ENCODE measurements around the gene ORAI3.
"Not testable (repeated sequence)": the region's sequence is repeated elsewhere in the genome, so short reads cannot be mapped to it uniquely, and the experiment has no call there.

DNA sequence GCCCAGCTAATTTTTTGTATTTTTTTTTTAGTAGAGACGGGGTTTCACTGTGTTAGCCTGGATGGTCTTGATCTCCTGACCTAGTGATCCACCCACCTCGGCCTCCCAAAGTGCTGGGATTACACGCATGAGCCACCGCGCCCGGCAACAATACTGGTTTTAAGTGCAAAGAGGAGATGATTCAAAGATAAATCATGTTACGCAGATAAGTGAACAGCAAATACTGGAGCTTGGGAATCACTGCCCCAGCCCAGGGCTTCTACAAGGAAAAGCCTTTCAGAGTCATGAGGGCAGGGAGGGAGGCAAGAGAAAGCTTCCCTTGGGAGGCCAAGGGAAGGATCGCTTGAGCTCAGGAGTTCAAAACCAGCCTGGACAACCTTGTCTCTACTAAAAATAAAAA is 9.3 kb upstream of the ORAI3 start:
- TF ChIP-seq, protein P1, sequence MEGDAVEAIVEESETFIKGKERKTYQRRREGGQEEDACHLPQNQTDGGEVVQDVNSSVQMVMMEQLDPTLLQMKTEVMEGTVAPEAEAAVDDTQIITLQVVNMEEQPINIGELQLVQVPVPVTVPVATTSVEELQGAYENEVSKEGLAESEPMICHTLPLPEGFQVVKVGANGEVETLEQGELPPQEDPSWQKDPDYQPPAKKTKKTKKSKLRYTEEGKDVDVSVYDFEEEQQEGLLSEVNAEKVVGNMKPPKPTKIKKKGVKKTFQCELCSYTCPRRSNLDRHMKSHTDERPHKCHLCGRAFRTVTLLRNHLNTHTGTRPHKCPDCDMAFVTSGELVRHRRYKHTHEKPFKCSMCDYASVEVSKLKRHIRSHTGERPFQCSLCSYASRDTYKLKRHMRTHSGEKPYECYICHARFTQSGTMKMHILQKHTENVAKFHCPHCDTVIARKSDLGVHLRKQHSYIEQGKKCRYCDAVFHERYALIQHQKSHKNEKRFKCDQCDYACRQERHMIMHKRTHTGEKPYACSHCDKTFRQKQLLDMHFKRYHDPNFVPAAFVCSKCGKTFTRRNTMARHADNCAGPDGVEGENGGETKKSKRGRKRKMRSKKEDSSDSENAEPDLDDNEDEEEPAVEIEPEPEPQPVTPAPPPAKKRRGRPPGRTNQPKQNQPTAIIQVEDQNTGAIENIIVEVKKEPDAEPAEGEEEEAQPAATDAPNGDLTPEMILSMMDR (IDR thresholded peaks at IDR 0.05): not testable (repeated sequence)
- TF ChIP-seq, protein P2, sequence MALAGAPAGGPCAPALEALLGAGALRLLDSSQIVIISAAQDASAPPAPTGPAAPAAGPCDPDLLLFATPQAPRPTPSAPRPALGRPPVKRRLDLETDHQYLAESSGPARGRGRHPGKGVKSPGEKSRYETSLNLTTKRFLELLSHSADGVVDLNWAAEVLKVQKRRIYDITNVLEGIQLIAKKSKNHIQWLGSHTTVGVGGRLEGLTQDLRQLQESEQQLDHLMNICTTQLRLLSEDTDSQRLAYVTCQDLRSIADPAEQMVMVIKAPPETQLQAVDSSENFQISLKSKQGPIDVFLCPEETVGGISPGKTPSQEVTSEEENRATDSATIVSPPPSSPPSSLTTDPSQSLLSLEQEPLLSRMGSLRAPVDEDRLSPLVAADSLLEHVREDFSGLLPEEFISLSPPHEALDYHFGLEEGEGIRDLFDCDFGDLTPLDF (CRISPR knock-in tag; IDR thresholded peaks at IDR 0.05): not testable (repeated sequence)
- TF ChIP-seq HMGXB4 (CRISPR knock-in tag; IDR thresholded peaks at IDR 0.05); ESRRA (CRISPR knock-in tag; IDR thresholded peaks at IDR 0.05; ENCODE audit: borderline replicate concordance); SP1 (CRISPR knock-in tag; conservative IDR thresholded peaks at IDR 0.05); AFF4 (CRISPR knock-in tag; IDR thresholded peaks at IDR 0.05; ENCODE audit: borderline replicate concordance); GABPB1 (CRISPR knock-in tag; IDR thresholded peaks at IDR 0.05); ZMAT4 (CRISPR knock-in tag; IDR thresholded peaks at IDR 0.05); TEAD4 (CRISPR knock-in tag; IDR thresholded peaks at IDR 0.05); MAX (CRISPR knock-in tag; IDR thresholded peaks at IDR 0.05): not testable (repeated sequence)
- TF ChIP-seq, protein P3, sequence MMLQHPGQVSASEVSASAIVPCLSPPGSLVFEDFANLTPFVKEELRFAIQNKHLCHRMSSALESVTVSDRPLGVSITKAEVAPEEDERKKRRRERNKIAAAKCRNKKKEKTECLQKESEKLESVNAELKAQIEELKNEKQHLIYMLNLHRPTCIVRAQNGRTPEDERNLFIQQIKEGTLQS (CRISPR knock-in tag; conservative IDR thresholded peaks at IDR 0.05): not testable (repeated sequence)
- TF ChIP-seq, protein P4, sequence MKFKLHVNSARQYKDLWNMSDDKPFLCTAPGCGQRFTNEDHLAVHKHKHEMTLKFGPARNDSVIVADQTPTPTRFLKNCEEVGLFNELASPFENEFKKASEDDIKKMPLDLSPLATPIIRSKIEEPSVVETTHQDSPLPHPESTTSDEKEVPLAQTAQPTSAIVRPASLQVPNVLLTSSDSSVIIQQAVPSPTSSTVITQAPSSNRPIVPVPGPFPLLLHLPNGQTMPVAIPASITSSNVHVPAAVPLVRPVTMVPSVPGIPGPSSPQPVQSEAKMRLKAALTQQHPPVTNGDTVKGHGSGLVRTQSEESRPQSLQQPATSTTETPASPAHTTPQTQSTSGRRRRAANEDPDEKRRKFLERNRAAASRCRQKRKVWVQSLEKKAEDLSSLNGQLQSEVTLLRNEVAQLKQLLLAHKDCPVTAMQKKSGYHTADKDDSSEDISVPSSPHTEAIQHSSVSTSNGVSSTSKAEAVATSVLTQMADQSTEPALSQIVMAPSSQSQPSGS (CRISPR knock-in tag; IDR thresholded peaks at IDR 0.05; ENCODE audit: borderline replicate concordance, low read depth): not testable (repeated sequence)

All from WTC11 (cell line).